ENCODE measurements around the gene GALNTL6. TPM values are rescaled to one million over a fixed set of nuclear protein-coding genes. Genes with fewer than 3 reads are reported as not detected.

Gene GALNTL6
- polyA plus RNA-seq, 1 donor from 2014 or later, result 14.9 TPM

GRCh38 chr4:171857302-171858012 lies 44.3 kb downstream of the GALNTL6 start:
- H4K20me1 ChIP-seq (ENCODE audit: insufficient read depth), result no peaks in the 10 kb centered on the region
- no peak overlapping the region for H3K4me2 ChIP-seq (ENCODE audit: low read length)
- H3K27ac ChIP-seq (ENCODE audit: low read length), result no peak overlapping the region

GRCh38 chr4:171875291-171875690 lies 62.1 kb downstream of the GALNTL6 start:
- Histone ChIP-seq H3K4me2 (ENCODE audit: low read length) (no peak overlapping the region), H3K4me3 (ENCODE audit: low read length) (no peak overlapping the region), H3K79me2 (replicated peaks; ENCODE audit: insufficient read depth, low read length) (no peaks in the 10 kb centered on the region), H3K36me3 (ENCODE audit: insufficient read depth, low read length) (no peaks in the 10 kb centered on the region), H3K27me3 (ENCODE audit: insufficient read depth, low read depth, low read length) (no peaks in the 10 kb centered on the region), H3K9ac (ENCODE audit: low read length) (no peak overlapping the region), H3K27ac (ENCODE audit: low read length) (no peak overlapping the region), H4K20me1 (ENCODE audit: insufficient read depth) (no peaks in the 10 kb centered on the region), H3F3A (ENCODE audit: insufficient read depth, low read length, poor library complexity, severe bottlenecking) (no peaks in the 10 kb centered on the region), H3K9me2 (ENCODE audit: insufficient read depth, low read length) (no peaks in the 10 kb centered on the region), H3K9me3 (ENCODE audit: low read length) (no peaks in the 10 kb centered on the region), H2AFZ (ENCODE audit: low read depth, low read length) (no peak overlapping the region)
- TF ChIP-seq RAD21 (conservative IDR thresholded peaks at IDR 0.05) (no peak), EZH2 (IDR thresholded peaks at IDR 0.05; ENCODE audit: borderline replicate concordance, insufficient read depth, low read length, poor library complexity, severe bottlenecking) (no peak), TAF1 (IDR thresholded peaks at IDR 0.05; ENCODE audit: low read depth) (no peak), MXI1 (conservative IDR thresholded peaks at IDR 0.05; ENCODE audit: poor library complexity, severe bottlenecking) (no peak), REST (IDR thresholded peaks at IDR 0.05; ENCODE audit: borderline replicate concordance) (no peak), POLR2AphosphoS5 (IDR thresholded peaks at IDR 0.05) (no peak), EP300 (conservative IDR thresholded peaks at IDR 0.05; ENCODE audit: poor library complexity, severe bottlenecking) (no peak), SMC3 (conservative IDR thresholded peaks at IDR 0.05; ENCODE audit: poor library complexity) (no peak), CTCF (IDR thresholded peaks at IDR 0.05; ENCODE audit: poor library complexity, severe bottlenecking) (no peak)

More at GRCh38 chr4:171857302-171858012, 44.3 kb downstream of the GALNTL6 start:
- H2AFZ ChIP-seq (ENCODE audit: low read depth, low read length), result no peak overlapping the region
- no peaks in the 10 kb centered on the region for H3F3A ChIP-seq (ENCODE audit: insufficient read depth, low read length, poor library complexity, severe bottlenecking)
- no peak overlapping the region for H3K9ac ChIP-seq (ENCODE audit: low read length)
- H3K9me3 ChIP-seq (ENCODE audit: low read length), result no peaks in the 10 kb centered on the region
- H3K79me2 ChIP-seq (replicated peaks; ENCODE audit: insufficient read depth, low read length), result no peaks in the 10 kb centered on the region
- no peak overlapping the region for H3K4me3 ChIP-seq (ENCODE audit: low read length)
- H3K27me3 ChIP-seq (ENCODE audit: insufficient read depth, low read depth, low read length), result no peaks in the 10 kb centered on the region
- no peaks in the 10 kb centered on the region for H3K36me3 ChIP-seq (ENCODE audit: insufficient read depth, low read length)
- no peak for TF ChIP-seq SMC3 (conservative IDR thresholded peaks at IDR 0.05; ENCODE audit: poor library complexity)
- TF ChIP-seq EP300 (conservative IDR thresholded peaks at IDR 0.05; ENCODE audit: poor library complexity, severe bottlenecking), result no peak
- no peak for TF ChIP-seq RAD21 (conservative IDR thresholded peaks at IDR 0.05)
- no peaks in the 10 kb centered on the region for H3K9me2 ChIP-seq (ENCODE audit: insufficient read depth, low read length)
